Vagina (tissue), 2 donors: ENCODE results near the gene NEMP2. TPM values are rescaled to one million over a fixed set of nuclear protein-coding genes. Genes with fewer than 3 reads are reported as not detected.
A peak's percentile ranks its signal among the peaks of the same experiment; 100 is the strongest.
"Not testable (repeated sequence)": the region's sequence is repeated elsewhere in the genome, so short reads cannot be mapped to it uniquely, and the experiment has no call there.

Experiments used
- DNase-seq, 2 donors: peaks; one replicate each; pipeline ENCODE4 v3.0.0-alpha.2; 2017; ENCODE audit errors: extremely low spot score in 2 of 2
- H3K27ac ChIP-seq: fragments of 200-600 bp; sonication (generic); one replicate; pipeline ENCODE4 v1.5.1; 2019
- H3K27me3 ChIP-seq: fragments of 200-600 bp; sonication (generic); one replicate; pipeline ENCODE4 v1.5.1; 2019
- H3K36me3 ChIP-seq, 2 donors: fragments of 200-600 bp; sonication (generic); one replicate each; pipeline ENCODE4 v1.5.1; 2017 to 2019
- H3K4me1 ChIP-seq: fragments of 200-600 bp; sonication (generic); one replicate; pipeline ENCODE4 v1.5.1; 2019
- H3K4me3 ChIP-seq, 2 donors: fragments of 200-600 bp; sonication (generic); 1 replicate in 1 of 2; 2 replicates in 1 of 2; pipeline ENCODE4 v1.5.1; 2016 to 2019
- H3K9me3 ChIP-seq: fragments of 200-600 bp; sonication (generic); one replicate; pipeline ENCODE4 v1.5.1; 2019
- POLR2A ChIP-seq, 2 donors: fragments of 450-650 bp; IDR thresholded peaks; one replicate each; pipeline ENCODE4 v1.6.1; 2017; ENCODE audit warnings: antibody characterized with exemption in 2 of 2, mild to moderate bottlenecking in 2 of 2, moderate library complexity in 2 of 2
- POLR2AphosphoS5 ChIP-seq, 2 donors: sonication (generic); formaldehyde crosslinking; IDR thresholded peaks; one replicate each; pipeline ENCODE4 v1.9.0; 2017; ENCODE audit warnings: antibody characterized with exemption in 2 of 2, mild to moderate bottlenecking in 2 of 2, low read depth in 1 of 2; ENCODE audit not compliant: insufficient read depth in 1 of 2
- intact Hi-C: fragments of 100-400 bp; cut with DNase I; formaldehyde crosslinking; loops from one replicate; pipeline ENCODE4 v1.15.1; 2023
- total RNA-seq: library from RNA; depleted of rRNA; stranded (reverse); fragments of >200 nt; gene quantifications from one replicate; pipeline ENCODE4 v1.2.3, GENCODE V29; 2016
- TF ChIP-seq, protein P1 (sequence below), 3 experiments: fragments of 450-650 bp in 2 of 3; fragments of 200-600 bp in 1 of 3; sonication (generic) in 1 of 3; IDR thresholded peaks; one replicate each; pipeline ENCODE4 v1.5.1; 2017 to 2019; ENCODE audit warnings: antibody characterized with exemption in 3 of 3, mild to moderate bottlenecking in 2 of 3, moderate library complexity in 2 of 3

The NEMP2 gene
- total RNA-seq, 1 donor from 2014 or later, result 2.2 TPM

DNA sequence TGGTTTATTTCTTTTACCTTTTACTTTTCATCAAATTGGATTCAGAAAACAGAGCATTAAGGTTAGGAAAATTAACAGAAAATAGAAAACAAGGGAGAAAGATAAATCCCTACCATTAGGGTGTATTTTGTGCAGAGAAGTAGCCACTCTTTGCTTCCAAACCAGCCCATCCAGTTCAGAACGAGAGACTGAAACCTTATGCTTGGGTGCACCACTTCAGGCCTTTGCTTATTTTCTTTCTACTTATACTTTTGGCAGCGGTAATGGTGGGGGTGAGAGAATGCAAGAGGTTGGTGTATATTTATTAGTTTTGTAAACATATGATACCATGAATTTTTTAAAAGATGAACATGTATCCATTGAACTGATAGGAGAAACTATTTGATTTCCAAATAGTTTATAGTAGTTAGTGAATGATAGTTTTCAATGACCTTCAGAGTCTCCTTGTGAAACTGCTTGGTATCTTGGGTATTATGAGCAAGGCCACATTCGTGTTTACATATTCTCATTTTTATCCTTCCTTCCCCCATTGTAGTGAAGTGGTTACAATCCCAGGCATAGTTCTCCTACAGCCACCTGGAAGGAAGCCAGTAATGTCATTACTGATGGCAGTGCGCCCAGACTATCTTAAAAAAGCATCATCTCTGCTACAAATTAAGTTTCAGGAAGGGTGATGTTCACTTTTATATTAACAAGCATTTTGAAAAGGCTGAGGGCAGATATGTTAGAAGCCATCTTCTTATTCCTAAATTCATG, 65.5 kb downstream of the NEMP2 start:
- intact Hi-C loops, result no loop called here
- Histone ChIP-seq H3K4me1 (peaks cover 54% of the 10 kb centered on the region), H3K9me3 (no peaks in the 10 kb centered on the region), H3K36me3 (peaks cover 0 to 6% of the 10 kb centered on the region in 2 donors), H3K27ac (peak overlapping the region; percentile 78), H3K4me3 (no peak overlapping the region), H3K27me3 (no peaks in the 10 kb centered on the region)
- DNase-seq, result no peak
- TF ChIP-seq POLR2A (IDR thresholded peaks at IDR 0.05), result no peak
- TF ChIP-seq POLR2AphosphoS5 (IDR thresholded peaks at IDR 0.05; ENCODE audit: insufficient read depth in 1 of 2, low read depth in 1 of 2), result peak in 1 of 2 donors; percentile 89

DNA sequence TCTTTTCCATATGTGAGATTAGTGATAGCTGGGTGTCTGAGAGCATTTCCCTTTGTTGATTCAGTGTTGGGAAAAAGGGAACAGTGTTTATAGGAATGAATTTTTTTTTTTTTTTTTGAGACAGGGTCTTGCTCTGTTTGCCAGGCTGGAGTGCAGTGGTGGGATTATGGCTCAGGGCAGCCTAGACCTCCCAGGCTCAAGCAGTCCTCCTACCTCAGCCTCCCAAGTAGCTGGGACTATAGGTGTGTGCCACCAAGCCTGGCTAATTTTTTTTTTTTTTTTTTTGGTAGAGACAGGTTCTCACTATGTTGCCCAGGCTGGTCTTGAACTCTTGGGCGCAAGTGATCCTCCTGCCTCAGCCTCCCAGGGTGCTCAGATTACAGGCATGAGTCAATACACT, 66.2 kb downstream of the NEMP2 start:
- H3K36me3 ChIP-seq, H3K9me3 ChIP-seq, DNase-seq, H3K27me3 ChIP-seq, intact Hi-C loops, H3K4me3 ChIP-seq: not testable (repeated sequence)
- Histone ChIP-seq H3K4me1 (peaks cover 54% of the 10 kb centered on the region), H3K27ac (peak overlapping the region; percentile 78)

DNA sequence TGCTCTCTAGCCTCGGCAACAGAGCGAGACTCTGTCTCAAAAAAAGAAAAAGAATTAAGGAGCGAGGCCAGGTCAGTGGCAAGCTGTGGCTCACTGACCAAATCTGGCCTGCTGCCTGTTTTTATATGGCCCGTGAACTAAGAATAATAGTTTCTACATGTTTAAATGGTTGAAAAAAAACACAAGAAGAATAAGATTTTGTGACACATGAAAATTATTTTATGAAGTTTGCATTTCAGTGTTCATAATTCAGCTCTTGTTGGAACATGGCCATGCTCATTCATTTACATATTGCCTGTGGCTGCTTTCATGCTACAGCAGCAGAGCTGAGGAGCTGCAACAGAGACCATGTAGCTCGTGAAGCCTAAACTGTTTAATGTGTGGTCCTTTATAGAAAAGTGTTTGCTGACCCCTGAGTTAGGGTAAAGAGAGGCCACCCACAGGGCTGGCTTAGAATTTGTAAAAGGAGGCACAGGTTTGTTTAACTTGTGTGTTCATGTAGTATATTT, 66.9 kb downstream of the NEMP2 start:
- TF ChIP-seq POLR2AphosphoS5 (IDR thresholded peaks at IDR 0.05; ENCODE audit: insufficient read depth in 1 of 2, low read depth in 1 of 2) (no peak), POLR2A (IDR thresholded peaks at IDR 0.05) (no peak)
- TF ChIP-seq, protein P1, sequence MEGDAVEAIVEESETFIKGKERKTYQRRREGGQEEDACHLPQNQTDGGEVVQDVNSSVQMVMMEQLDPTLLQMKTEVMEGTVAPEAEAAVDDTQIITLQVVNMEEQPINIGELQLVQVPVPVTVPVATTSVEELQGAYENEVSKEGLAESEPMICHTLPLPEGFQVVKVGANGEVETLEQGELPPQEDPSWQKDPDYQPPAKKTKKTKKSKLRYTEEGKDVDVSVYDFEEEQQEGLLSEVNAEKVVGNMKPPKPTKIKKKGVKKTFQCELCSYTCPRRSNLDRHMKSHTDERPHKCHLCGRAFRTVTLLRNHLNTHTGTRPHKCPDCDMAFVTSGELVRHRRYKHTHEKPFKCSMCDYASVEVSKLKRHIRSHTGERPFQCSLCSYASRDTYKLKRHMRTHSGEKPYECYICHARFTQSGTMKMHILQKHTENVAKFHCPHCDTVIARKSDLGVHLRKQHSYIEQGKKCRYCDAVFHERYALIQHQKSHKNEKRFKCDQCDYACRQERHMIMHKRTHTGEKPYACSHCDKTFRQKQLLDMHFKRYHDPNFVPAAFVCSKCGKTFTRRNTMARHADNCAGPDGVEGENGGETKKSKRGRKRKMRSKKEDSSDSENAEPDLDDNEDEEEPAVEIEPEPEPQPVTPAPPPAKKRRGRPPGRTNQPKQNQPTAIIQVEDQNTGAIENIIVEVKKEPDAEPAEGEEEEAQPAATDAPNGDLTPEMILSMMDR (IDR thresholded peaks at IDR 0.05), result no peak
- no peaks in the 10 kb centered on the region for H3K27me3 ChIP-seq
- H3K4me1 ChIP-seq, result peaks cover 54% of the 10 kb centered on the region
- H3K27ac ChIP-seq, result peak overlapping the region; percentile 78
- intact Hi-C loops, result no loop called here
- H3K4me3 ChIP-seq, result no peak overlapping the region
- DNase-seq, result no peak
- H3K9me3 ChIP-seq, result no peaks in the 10 kb centered on the region
- H3K36me3 ChIP-seq, result peaks cover 0 to 6% of the 10 kb centered on the region in 2 donors

- no peaks in the 10 kb centered on the region for H3K9me3 ChIP-seq
- peaks cover 54% of the 10 kb centered on the region for H3K4me1 ChIP-seq
- intact Hi-C loops, result no loop called here
- no peak for DNase-seq
- no peak overlapping the region for H3K4me3 ChIP-seq
- peaks cover 0 to 6% of the 10 kb centered on the region in 2 donors for H3K36me3 ChIP-seq
- no peak for TF ChIP-seq POLR2A (IDR thresholded peaks at IDR 0.05)
- no peak for TF ChIP-seq POLR2AphosphoS5 (IDR thresholded peaks at IDR 0.05; ENCODE audit: insufficient read depth in 1 of 2, low read depth in 1 of 2)
- TF ChIP-seq, protein P1 (IDR thresholded peaks at IDR 0.05), result no peak
- H3K27ac ChIP-seq, result peak overlapping the region; percentile 78
- H3K27me3 ChIP-seq, result no peaks in the 10 kb centered on the region
These were observed 67.6 kb downstream of the NEMP2 start for GRCh38 chr2:190466819-190467446.

- intact Hi-C loops, result no loop called here
- no peak overlapping the region for H3K4me3 ChIP-seq
- H3K27ac ChIP-seq, result no peak overlapping the region
- H3K36me3 ChIP-seq, result no peaks in the 10 kb centered on the region
- TF ChIP-seq POLR2AphosphoS5 (IDR thresholded peaks at IDR 0.05; ENCODE audit: insufficient read depth in 1 of 2, low read depth in 1 of 2) (no peak), POLR2A (IDR thresholded peaks at IDR 0.05) (no peak)
- TF ChIP-seq, protein P1 (IDR thresholded peaks at IDR 0.05), result no peak
- no peak for DNase-seq
- peaks cover 47% of the 10 kb centered on the region for H3K4me1 ChIP-seq
- H3K27me3 ChIP-seq, result no peaks in the 10 kb centered on the region
- no peaks in the 10 kb centered on the region for H3K9me3 ChIP-seq
These were observed 69.5 kb downstream of the NEMP2 start for GRCh38 chr2:190465060-190465459.

- H3K4me1 ChIP-seq, result peaks cover 24% of the 10 kb centered on the region
- H3K36me3 ChIP-seq, result no peaks in the 10 kb centered on the region
- no peak overlapping the region for H3K27ac ChIP-seq
- H3K27me3 ChIP-seq, result no peaks in the 10 kb centered on the region
- intact Hi-C loops, result no loop called here
- no peak for DNase-seq
- H3K9me3 ChIP-seq, result no peaks in the 10 kb centered on the region
- no peak for TF ChIP-seq POLR2A (IDR thresholded peaks at IDR 0.05)
- TF ChIP-seq POLR2AphosphoS5 (IDR thresholded peaks at IDR 0.05; ENCODE audit: insufficient read depth in 1 of 2, low read depth in 1 of 2), result no peak
- TF ChIP-seq, protein P1 (IDR thresholded peaks at IDR 0.05), result no peak
- H3K4me3 ChIP-seq, result no peak overlapping the region
These were observed 71.9 kb downstream of the NEMP2 start for GRCh38 chr2:190462611-190463010.
